NCI-H345 (cell line): ENCODE measurements around the gene C1orf21.
"Not testable (repeated sequence)": the region's sequence is repeated elsewhere in the genome, so short reads cannot be mapped to it uniquely, and the experiment has no call there.

Experiments used
- DNase-seq: peaks from one replicate; lab custom pipeline; 2025; lab: John Stamatoyannopoulos, UW

The C1orf21 gene

DNA sequence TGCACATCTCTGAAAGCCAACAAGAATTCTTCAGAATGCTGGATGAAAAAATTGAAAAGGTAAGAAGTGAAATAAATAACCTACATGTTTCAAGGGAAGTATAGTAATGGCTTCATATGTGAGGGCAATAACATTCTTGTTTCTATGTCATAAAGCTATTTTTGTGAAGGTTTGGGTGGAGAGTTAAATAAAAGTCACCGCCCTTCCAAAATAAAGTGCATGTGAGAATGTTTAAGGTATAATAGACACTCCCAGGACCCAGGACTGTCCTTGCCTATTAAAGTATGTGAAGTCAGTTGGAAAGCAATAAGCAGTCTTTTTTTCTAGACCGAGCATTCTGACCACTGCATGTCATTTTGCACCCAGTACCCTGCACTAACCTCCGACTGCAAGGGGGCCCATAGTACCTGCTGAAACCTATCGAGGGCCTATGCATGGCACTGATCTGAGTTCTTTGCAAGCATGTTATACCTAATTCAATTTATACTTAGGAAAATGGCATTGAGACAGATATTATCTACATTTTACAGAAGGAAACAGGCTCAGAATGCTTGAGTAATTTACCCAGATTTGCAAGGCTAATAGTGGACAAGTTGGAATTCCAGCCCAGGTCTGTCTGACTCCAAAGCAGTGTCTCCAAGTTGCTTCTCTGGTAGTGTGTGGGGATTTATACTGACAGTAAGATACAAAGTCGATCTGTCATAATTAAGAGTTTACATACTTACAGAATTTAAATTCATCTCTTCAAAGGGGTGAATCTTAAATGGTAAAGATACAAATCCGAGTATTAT, 211.8 kb downstream of the C1orf21 start:
- no peak for DNase-seq

DNA sequence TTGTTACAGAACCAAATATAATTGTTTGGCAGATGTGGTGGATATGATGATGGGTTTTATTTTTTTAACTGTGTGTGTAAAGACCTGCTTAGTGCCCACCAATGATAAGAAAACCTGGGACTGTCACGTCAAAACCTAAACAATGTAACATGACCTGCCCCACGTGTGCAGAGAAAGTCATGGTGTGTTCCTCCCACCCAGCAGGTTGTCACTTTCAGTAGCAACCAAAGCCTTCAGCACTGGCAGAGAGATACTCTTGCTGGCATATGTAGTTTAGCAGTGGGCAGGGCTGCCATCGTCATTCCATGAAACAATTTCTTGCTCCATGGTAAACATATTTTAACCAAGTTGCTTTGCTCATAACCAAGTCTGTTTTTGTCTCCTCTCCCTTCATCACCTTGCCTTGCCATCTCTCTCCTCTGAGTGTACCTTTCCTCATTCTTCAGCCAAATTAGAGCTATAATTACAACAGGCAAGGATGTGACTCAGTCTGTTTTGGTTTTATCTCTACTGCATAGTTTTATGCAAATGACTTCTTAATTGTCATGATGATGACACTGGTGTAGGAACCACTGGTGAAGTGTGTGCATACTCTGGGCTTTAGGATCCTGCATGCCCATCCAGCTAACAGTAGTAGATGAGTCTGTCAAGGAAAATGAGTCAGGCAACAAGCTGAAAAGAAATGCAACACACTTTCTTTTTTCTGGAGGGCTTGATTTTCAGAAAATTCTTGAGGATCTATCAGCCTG, 217.5 kb downstream of the C1orf21 start:
- DNase-seq: no peak

DNA sequence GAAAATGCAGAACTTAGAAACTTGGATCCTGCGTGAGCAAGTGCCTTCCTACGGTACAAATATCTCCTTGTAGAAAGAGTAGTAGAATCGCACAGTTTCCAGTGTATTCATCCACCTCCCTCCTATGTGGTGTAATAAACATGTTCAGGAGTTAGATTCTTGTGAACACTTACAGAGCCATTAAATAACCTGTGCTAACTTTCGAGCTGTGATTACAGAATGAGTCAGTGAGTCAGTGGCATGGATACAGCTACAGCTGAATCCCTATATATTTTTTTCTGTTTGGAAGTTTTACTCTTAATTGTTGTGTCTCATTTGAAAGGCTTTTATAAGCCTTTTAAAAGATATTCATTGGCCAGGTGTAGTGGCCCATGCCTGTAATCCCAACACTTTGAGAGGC, 219.1 kb downstream of the C1orf21 start:
- DNase-seq: no peak

DNA sequence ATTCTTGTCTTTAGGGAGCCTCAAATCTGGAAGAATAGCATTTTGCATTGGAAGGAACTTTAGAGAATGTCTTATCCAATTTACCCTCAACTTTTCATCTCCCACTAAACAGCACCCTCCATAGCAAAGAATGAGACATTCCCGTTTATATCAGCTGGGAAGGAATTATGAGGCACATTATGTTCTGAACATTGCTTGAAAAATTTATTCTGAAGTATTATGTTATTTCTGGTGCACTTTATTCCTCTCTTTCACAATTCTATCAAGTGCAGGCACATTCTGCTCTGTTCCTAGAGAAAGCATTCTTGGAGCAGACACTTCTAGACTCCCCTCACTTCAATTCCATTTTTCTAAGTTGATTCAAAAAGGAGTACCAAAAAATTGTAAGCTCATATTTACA, 220.0 kb downstream of the C1orf21 start:
- no peak for DNase-seq

DNA sequence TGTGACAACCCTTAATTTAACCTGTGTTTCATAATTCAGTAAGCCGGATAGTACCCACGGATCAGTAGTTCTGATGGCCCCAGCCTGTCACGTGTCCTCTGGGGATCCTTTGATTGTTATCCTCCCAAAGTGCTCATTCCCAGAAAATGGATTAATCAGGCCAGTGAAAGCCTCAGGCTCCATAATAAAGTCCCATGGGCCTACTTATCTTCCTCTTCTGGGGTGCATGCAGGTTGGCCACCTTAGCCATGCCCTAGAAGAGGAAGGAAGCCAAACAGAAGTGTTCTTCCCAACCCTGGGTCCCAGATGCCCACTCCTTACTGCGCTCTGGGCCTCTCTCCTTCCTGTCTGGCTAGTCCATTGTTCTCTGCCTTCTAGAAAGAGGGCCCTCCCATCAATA, 221.8 kb downstream of the C1orf21 start:
- DNase-seq: no peak

DNA sequence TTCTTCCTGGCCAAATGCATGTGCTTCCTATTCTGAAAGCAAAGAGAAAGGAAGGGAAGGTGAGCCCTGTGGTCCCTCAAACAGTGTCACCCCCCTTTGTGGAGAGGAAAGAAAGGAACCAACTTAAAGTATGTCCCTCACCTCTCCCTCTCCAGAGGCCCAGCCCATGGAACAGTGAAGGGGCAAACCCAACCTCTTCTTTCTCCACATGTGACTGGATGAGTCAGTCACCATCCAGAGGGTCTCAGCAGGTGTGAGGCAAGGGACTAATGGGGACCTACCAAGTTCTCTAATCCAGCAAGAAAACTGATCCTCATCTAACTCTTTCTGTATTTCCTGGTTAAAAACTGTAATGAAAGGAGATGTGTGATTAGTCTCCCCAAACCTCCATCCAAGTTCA, 222.2 kb downstream of the C1orf21 start:
- DNase-seq: no peak

DNA sequence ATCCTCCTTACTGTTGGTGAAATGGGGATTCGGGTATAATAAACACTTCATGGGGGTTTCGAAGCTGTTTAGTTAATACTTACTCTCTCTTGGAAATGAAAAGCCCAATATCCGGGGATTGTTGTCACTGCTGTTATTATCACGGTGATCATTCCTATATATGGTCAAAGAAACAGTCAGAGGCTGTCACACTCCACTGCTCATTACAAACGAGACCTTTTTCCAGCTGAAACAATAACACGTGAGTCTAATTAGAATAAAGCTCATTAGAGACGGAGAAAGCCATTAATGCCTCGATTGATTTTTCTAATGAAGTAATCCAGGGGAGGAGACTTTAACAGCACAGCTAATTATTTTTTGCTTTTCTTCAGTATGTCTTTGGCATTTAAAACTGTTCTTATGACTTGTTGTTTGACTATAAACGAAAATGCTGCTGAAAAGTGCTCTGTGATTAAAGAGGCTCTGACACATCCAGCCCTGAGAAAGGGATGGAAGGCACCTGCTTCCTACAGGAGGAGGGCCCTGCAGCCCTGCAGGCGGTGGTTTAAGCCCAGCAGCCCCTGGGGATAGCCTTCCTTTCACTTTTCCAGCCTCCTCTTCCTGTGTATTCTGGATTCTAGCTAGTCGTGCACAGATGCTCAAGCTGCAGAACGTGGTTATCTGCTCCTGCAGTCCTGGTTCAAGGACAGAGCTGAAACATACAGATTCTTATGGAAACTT, 224.2 kb downstream of the C1orf21 start:
- DNase-seq: peak; percentile 36

DNA sequence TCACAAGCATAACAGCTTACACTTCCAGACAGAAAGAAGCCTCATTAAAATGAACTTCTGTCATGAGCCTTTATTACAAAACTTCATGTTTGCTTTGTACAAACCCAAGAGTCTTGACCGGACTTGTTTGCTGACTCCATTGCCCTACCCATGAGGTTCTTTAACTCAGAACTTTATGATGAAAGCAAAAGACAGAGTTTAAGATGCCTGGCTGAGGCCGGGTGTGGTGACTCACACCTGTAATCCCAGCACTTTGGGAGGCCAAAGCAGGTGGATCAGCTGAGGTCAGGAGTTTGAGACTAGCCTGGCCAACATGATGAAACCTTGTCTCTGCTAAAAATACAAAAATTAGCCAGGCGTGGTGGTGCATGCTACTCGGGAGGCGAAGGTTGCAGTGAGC, 225.4 kb downstream of the C1orf21 start:
- not testable (repeated sequence) for DNase-seq

DNA sequence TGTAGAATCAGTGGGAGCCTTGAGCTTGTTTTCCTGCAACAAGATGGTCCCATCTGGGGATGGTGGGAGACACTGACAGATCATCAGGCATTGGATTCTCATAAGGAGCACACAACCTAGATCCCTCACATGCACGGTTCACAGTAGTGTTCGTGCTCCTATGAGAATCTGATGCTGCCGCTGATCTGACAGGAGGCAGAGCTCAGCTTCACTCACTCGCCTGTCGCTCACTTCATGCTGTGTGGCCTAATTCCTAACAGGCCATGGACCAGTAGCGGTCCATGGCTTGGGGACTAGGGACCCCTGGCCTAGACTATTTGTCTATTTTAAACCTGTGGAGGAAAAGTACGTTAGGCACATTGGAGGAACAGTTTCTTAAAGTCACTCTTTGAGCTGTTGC, 227.8 kb downstream of the C1orf21 start:
- no peak for DNase-seq

DNA sequence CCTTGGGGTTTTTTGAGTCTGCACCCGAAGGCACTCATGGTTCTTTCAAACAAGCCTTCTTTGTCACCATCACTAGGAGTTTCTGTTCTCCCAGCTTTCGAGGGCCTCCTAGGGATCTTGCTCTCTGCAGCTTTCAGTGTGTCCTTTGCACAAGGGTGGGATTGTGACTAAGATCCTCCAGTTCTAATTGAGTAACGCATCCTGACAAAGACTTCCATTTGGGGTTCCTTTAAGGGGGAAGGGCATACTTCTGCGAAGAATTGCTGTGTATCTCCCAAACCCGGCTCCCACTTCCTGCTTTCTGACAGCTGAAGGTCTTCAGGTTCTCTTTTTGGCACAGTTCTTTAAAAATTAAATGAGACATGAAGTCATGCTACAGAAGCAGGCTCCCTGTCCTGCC, 228.5 kb downstream of the C1orf21 start:
- no peak for DNase-seq

DNA sequence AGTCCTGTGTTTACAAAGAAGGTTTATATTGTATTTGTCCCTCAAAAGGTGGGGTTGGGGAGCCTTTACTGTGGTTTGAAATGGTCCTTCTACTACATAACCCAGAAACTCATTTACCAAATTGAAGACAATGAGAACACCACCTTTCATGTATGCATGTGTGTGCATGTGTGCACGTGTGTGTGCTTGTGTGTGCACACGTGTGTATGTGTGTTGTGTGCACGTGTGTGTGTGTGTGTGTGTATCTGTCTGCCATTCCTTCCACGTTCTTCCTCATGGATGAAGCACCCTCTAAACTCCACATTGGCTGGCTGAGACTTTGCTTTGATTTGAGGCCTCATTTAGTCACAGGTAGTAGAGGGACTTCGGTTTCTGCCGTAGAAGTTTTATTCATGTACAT, 229.7 kb downstream of the C1orf21 start:
- DNase-seq: no peak

DNA sequence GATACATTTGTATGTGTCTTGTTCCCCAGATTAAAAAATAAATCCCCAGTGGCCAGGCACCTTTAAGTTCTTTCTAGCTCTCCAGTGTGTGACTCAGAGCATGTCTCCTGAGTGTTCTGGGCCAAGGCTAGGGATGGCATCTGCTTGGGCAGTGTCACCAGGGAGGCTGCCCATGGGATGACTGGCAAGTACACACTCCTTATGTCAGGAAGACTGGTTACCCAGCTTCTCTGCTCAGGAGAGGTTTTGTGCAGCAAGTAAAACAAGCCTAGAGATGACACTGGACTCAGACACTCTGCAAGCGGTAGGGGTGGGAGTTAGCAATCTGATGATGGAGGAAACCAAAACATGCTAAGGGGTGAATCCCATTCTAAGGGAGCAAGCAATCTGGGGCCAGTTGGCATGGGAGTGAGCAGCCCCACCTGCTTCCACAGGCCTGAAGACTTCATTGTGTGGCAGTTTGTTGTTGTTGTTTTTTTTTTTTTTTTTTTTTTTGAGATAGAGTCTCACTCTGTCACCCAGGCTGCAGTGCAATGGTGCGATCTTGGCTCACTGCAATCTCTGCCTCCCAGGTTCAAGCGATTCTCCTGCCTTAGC, 230.7 kb downstream of the C1orf21 start:
- DNase-seq: no peak

DNA sequence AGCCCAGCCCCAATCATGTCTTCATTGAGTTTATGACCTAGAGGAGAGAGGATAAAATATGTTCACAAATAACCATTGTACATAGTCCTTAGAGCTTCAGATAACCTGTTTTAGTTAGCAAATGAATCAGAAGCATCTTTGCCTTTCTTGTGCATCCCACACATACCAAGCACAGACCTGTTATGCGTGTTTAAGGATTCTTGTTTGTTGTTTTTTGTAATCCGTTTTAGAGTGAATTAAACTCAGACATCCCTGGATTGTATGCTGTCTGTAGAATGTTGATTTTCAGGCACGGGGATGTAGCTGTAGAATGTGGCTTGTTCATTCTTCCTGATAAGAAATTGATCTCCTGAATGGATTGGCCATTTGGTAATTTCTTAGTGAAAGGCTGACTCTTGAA, 232.0 kb downstream of the C1orf21 start:
- no peak for DNase-seq

DNA sequence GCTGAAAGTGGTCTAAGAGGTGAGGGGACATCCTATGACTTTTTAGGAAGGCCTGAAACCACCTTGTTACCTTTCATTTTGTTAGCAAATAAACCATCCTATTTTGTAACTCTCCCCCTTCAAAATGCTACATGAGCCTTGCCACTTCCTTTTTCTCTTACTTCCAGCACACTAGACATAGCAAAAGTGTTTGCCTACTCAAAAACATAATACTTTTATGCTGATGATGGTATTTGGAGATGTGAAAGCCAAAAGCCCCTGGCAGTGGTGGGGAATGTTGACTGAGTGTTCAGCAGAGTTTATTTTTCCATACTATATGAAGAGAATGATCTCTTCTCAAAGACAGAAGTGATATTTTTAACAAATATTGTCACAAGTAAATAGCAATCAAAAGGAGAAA, 233.6 kb downstream of the C1orf21 start:
- DNase-seq: no peak

DNA sequence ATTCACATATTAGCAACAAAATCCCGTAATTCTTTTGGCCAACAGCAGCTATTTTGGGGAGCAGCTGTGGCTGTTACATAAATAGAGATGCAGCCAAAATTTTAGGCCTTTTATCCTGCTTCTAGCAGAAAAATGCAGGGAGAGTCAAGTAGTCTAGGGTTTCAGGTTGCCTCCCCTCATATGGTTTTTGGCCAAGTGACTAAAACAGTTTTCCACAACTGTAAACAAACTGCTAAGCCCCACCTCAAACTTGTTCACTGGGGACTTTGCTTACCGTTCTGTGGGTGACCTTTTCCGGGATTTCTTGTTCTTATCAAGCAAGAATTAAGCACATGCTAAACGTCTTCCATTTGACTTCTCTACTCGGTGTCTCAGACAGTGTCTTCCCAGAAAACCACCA, 234.4 kb downstream of the C1orf21 start:
- DNase-seq: no peak

DNA sequence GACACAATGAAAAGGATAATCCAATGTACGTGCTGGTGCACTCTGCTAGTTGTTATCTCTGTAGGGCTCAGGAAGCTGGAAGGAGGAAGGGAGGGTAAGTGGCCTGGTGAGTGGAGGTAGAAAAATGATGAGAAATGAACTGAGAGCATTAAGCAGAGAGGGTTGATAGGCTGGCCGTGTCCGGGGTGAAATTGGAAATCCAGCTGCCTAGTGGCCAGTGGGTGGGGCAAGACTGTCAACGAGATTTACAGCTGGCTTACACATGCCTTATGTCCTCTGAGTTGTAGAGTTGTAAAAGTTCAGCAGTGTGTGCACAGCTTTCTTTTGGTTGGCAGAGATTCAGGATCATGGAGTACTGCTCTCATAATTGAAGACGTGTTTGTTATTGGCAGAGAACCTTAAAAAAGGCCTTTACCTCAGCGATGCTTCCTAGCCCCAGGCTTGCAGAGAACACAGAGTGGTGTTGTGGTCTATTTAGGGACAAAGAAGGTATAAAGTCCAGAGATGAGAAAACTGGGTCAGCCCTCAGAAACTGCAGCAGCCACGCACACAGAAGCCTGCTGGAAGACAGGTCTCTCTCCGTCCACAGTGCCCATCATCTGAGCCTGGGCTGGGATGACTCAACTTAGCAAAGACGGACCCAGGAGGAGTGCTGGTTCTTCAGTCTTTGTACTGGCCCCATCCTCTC, 235.5 kb downstream of the C1orf21 start:
- peak; percentile 2 for DNase-seq

DNA sequence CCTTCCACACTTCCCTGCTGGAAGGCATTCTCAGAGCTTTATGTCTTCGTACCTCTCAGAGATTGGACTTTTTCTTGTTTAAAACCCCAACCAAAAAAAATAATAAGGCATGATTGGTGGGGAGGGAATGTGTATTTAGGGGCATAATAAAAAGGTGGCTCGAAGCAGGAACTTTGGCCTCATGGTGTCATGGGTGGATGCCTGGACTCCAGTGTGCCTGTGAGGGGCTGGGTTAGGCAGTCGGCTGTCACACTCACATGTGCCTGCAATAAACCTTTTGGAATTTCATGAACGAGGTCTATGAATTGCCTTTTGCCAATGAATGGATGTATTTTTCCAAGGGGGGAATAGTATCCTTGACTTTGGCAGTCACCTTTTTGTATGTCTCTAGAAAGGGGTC, 236.6 kb downstream of the C1orf21 start:
- no peak for DNase-seq

DNA sequence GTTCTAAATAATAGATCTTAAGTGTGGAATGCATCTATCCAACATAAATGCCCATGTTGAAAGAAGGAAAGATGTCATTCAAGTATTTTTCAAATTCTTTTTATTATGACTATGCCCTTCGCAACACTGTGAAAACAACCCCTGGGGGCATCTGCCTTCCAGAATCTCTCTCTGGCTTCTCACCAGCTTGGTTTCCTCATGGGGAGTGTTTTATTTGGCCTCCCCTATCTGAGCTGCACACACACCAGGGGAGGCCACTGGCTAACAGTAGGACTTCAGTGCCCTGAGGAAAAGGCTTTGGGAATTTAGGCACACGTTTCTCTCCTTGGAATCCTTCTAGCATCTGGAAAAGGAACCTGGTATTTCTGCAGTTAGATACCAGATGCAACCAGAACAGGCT, 237.2 kb downstream of the C1orf21 start:
- DNase-seq: no peak

DNA sequence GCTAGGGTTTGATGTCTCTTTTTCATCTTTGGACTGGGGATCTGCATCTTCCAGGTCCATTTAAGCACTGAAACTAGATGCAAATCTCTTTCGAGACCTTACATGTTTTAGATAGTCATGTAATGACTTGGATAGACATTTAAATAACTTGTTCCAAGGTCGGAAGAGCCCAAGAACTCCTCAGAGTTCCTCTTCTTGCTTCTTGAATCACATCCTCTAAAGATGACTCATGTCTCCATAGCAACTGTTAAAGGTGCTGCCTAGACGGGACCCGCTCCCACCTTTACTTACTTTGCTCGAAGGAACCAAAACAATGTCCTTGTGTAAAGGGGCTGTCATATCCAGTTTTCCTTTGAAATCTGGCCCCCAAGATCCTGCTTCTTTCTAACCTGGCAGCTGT, 237.8 kb downstream of the C1orf21 start:
- DNase-seq: no peak

DNA sequence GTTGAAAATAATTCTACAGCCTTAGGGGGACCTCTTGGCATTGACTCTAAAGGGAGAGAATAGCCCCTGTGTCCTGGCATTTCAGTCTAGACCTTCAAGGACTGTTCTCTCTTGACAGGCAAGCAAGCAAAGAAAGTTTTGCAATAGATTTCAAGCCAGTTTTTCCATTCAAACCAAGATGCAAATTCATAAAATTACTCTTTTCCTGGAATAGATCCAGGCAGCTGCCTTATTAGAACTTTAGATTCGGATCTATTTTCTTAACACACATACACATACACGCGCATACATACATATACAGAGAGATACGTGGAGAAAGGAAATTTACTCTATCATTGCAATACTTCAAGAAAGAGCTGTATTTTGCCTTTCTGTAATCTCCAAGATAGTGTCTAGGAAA, 238.4 kb downstream of the C1orf21 start:
- no peak for DNase-seq

DNA sequence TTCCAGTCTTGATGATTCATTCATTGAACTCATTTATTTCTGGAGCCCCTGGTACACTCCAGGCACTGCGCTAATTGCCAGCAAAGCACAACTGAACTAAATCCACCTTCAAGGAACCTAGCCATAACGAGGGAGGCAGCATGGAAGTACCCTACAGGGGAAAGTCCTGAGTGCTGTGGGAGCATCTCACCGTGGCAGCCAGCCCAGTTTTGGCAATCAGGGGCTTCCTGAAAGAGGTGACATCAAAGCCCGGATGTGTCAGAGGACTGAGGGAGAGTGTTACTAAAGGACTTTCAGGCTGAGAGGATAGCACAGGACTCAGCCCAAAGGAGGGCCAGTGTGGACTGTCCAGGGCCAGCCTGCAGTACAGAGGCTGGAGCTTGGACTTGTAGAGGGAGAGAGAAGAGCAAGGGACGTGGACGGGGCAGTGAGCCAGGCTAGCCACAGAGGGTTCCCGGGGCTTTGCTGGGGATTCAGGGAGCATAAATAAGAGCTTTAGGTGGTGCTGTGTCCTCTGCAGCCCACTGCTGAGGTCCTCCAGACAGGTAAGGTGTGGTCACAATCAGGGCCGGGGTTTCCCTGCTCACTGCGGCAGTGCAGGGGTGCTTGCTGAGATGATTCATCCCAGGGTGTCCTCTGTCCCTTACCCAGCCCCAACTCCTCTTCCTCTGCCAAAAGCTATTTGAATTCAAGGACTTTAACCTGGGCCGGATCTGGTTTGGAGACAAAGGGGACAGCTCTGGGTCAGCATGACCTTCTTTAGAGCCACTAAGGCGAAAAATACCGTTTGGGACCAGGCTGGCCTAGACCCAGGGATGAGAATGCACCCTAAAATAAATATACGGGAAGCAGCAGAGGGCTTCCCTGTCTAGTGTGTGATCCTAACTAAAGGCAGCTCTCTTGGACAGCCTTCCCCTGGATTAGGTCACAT, 239.5 kb downstream of the C1orf21 start:
- no peak for DNase-seq
